Skin of body (tissue), 2 donors: ENCODE results near the gene DLG3. TPM values are rescaled to one million over a fixed set of nuclear protein-coding genes. Genes with fewer than 3 reads are reported as not detected.
"Not testable (repeated sequence)": the region's sequence is repeated elsewhere in the genome, so short reads cannot be mapped to it uniquely, and the experiment has no call there.

Source experiments
- DNase-seq: peaks from one replicate; lab custom pipeline; 2025; lab: John Stamatoyannopoulos, UW
- total RNA-seq: library from RNA; depleted of rRNA; stranded (reverse); fragments of >200 nt; gene quantifications from one replicate; pipeline ENCODE4 v1.2.3, GENCODE V29; 2014

Gene DLG3
- total RNA-seq = 10.6 TPM

DNA sequence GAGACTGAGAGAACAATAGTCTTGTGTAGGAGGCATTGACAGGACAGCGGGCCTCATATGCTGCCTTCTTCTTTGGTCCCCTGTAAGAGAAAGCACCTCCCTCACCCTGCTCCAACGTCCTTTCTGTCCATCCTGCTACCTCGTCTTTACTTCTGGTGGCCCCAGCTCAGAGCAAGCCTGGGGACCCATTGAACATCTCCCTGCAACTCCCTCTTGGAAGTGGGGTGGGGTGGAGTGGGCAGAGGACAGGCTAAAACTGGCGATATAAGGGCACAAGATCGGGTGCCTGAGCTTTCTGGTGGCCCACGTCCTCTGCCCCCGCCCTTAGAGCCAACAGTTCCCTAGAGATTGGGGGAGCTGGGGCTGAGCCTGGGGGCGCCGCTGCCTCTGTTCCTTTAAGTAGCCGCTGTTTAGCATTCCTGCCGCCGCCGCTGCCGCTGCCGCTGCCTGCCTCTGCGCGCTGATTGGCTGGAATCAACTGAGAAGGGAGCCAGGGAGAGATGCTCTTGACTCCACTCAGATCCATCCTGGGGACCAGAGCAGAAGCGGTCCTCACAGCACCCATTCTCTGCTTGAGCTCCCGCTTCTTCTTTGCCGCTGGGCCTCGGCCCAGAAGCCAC lies at the start of gene DLG3:
TSS of gene DLG3 (plus strand) at position 510 of the 620 bp plus-strand sequence. CDS start 367 bp downstream, outside the sequence.
- no peak for DNase-seq

DNA sequence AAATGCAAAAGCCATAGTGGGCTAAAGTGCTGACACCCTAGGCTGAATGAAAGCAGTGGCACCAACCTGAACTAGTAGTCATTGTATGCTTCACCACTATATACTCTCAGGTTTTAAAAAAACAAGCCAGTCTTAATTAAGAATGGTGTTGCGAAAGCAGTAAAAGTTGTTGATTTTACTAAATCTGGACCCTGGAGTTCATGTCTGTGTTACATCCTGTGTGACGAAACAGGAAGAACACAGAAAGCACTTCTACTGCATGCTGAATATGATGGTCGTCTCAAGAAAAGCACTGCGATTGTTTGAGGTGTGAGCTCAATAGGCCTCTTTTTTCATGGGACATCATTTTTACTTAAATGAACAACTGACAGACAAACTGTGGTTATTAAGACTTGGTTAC lies 45.7 kb upstream of the DLG3 start:
- no peak for DNase-seq

DNA sequence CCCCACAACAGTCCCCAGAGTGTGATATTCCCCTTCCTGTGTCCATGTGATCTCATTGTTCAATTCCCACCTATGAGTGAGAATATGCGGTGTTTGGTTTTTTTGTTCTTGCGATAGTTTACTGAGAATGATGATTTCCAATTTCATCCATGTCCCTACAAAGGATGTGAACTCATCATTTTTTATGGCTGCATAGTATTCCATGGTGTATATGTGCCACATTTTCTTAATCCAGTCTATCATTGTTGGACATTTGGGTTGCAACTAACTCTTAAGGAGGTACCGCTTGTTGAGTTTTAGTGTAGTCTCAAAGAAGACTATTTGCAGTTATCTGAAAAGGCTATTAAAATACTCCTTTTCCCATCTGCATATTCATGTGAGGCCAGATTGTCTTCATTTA lies 44.5 kb upstream of the DLG3 start:
- DNase-seq = not testable (repeated sequence)

DNA sequence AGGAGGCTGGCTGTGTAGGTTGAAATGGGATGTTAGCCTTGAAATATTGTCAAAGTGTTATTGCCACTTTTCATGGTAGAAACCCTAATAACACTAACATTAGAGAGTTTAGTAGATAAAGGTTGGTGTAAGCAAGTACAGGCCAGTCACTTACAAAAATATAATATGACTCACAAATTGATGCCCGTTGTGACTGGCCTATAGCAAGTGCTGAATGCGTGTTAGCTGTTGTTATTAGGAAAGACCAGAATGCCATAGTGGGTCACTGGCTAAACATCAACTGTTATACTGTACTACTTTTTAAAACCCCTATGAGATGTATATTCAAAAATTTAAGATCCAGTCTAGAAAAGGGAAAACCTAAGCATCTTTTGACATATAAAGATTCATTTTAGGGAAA lies 41.9 kb upstream of the DLG3 start:
- no peak for DNase-seq

DNA sequence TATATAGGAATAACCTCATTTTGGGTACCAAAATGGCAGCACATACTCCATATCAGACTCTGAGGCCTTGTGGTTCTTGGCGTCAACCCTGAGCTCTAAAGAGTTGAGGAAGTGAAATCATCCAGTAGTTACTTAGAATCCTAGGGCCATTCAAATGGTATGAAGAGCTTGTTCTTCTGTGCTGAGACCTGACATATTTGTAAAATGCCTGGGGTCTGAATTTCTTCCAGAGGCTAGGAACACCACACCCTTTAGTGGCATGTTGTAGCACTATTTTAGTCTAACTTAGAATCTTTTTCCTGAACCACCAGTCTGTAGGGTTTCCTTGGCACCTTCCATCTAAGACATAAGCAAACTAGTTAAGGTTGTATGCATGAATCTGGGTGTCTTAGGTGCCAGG lies 39.6 kb upstream of the DLG3 start:
- no peak for DNase-seq

DNA sequence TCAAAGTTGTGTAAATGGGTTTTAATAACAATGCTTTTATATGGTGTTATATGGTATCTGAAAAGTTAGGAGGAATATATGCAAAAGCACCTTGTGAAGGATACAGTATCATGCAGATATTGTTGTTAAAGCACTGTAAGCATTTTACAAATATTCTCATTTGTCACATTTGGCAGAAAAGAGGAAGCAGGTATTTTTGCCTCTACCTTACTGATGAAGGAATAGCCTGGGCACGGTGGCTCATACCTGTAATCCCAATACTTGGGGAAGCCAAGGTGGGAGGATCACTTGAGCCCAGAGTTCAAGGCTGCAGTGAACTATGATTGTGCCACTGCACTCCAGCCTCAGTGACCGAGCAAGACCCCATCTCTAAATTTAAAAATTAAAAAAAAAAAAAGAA lies 33.7 kb upstream of the DLG3 start:
- no peak for DNase-seq

DNA sequence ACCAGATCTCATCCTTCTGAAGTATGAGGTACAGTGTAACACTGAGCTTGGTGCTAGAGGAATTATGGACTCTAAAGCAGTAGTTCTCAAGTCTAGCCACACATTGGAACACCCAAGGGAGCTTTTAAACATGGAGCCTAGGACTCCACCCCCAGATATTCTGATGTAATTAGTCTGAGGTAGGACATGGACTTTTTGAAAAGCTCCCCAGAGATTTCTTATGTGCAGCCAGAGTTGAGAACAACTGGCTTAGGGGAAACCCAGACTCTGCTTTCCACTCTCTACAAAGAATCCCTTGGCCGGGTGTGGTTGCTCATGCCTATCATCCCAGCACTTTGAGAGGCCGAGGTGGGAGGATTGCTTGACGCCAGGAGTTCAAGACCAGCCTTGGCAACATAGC lies 33.2 kb upstream of the DLG3 start:
- no peak for DNase-seq

DNA sequence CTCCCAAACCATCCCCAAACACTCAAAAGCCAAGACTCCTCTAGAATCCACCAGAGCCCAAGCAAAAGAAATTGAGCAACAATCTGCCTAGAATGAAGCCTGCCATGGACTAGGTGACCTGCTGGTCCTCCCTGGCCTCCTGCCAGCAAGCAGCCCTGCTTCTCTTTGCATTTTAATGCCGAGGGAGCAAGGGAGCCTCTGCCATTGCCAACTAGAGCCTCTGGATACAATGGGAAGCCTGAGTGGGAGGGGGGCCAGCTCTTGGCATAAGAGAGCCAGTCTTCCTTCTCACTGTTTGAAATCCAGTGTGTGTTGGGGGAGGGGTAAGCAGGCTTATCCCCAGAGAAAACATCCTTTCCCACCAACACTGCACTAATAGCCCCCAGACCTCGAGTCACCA lies 23.0 kb upstream of the DLG3 start:
- DNase-seq = no peak

DNA sequence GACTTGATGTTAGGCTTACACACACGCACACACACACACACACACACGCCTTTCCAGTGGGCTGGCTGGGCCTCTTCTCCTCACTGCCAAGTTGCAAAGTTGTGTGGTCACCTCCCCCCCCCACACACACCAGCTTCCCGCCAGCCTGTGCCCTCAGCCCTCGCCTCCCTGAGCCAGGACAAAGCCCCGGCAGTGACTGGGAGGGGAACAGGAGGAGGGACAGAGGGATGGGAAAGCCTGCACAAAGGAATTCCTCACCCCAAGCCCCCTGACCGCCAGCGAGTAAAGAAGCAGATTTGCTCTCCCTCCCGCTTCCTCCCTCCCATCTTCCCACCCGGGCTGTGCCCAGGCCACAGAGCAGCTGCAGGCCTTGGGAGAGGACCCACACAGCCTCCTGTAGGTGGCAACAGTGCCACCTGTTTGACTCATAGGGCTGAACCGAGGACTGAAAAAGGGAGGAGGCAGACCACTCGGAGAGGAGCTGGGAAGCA lies 21.7 kb upstream of the DLG3 start, which contains the start of gene GDPD2:
TSS of gene GDPD2 (plus strand) at position 464 of the 491 bp plus-strand sequence. CDS start 1,671 bp downstream, outside the sequence.
- no peak for DNase-seq

DNA sequence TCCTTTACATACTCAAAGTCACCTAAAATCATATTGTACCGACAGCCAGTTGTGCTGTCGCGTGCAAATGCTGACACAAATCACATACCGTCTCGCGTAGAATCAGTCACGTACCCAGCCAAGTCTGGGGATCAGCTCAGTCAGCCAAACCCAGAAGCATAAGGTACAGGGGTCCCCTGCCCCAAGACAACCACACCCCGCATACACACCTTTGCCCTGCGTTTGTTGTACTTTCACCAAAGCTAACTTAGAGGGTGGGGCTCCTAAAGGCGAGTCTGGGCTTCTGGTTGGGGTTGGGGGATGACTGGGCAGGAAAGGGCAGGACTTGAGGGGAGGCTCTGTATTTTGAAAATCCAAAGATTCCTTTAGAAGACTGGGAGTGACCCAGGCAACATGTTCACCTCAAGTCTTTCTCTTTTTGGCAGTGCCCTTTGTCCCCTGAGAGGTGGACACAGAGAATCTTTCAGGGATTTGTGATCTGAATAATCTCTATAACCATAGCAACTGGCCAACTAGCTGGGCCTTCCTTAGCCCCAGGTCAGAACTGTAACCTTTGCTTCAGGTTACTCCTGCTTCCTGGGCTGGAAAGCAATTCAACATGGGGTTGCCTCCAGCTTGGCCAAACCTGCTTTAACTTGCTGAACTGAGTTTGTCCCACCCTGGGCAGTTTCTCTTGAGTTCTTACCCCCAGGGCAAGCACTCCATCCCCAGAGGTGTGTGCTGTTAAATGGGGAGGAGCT lies 20.5 kb upstream of the DLG3 start:
- DNase-seq = no peak

DNA sequence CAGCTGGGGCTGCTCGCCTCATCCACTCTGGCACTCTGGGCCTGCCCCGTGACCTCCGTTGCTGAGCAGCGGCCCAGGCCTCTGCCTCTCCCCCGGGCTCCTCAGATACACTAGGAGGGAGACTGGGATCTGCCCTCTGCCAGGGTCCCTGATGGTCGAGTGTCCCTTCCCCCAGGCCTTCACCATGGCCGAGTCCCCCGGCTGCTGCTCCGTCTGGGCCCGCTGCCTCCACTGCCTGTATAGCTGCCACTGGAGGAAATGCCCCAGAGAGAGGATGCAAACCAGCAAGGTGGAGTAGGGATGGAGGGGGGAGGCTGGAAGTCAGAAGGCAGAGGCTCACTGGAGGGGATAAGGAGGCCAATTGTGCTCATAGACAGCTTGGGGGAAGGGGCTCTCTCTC lies 19.8 kb upstream of the DLG3 start:
- no peak for DNase-seq

DNA sequence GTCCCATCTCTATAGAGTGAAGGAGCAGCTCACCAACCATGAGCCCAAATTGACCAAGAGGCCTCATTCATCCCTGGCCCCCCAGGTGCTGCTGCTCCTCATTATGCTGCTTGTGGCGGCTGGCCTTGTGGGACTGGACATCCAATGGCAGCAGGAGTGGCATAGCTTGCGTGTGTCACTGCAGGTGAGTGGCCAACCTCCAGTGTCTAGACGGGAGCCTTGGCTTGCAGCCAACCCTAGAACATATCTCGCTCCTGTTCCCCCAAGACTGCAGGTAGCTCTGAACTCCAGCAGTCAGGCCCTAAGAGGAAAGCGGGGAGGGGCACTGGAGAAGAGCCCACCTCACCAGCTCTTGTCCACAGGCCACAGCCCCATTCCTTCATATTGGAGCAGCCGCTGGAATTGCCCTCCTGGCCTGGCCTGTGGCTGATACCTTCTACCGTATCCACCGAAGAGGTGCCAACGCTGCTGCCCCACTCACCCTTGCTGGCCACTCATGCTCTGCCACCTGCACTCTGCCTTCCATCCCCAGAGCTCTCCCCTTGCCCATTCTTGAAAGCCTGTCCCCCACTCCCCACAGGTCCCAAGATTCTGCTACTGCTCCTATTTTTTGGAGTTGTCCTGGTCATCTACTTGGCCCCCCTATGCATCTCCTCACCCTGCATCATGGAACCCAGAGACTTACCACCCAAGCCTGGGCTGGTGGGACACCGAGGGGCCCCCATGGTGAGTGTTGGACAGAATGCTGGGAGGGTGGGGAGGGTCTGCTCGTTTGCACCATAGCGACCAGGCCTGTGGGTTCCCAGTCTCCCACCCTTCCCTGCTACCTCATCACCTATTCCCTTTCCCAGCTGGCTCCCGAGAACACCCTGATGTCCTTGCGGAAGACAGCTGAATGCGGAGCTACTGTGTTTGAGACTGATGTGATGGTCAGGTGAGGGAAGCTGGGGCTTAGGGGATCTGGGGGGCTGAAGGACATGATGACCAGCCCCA lies 18.1 kb upstream of the DLG3 start:
- DNase-seq = no peak

DNA sequence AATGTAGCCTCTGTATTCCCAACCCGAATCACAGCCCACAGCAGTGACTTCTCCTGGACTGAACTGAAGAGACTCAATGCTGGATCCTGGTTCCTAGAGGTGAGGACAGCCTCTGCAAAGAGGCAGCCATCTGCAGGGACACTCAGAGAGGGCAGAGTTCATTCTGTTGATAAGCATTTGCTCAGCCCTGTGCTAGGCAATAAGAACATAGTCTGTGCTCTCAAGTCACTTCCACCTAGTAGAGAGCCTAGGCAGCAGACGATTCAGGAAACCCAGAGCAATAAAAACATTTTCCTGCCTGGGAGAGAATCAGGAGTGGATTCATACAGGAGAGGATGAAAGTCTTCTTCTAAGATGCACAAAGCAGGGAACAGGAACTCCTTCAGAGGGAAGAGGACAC lies 17.3 kb upstream of the DLG3 start:
- no peak for DNase-seq

DNA sequence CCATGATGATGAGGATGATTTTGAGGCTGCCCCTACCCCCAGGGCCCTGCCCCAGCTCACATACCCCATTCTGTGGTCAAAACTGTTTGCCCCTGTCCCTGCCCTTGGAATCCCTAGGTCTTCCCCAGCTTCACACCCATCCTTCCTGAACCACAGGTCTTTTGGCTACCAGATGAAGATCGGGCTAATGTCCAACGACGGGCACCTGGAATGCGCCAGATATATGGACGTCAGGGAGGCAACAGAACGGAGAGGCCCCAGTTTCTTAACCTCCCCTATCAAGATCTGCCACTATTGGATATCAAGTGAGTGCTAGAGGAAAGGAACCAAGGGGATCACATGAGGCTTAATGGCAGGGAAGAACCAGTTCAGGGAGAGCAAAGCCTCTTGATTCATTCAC lies 14.9 kb upstream of the DLG3 start:
- DNase-seq = no peak

DNA sequence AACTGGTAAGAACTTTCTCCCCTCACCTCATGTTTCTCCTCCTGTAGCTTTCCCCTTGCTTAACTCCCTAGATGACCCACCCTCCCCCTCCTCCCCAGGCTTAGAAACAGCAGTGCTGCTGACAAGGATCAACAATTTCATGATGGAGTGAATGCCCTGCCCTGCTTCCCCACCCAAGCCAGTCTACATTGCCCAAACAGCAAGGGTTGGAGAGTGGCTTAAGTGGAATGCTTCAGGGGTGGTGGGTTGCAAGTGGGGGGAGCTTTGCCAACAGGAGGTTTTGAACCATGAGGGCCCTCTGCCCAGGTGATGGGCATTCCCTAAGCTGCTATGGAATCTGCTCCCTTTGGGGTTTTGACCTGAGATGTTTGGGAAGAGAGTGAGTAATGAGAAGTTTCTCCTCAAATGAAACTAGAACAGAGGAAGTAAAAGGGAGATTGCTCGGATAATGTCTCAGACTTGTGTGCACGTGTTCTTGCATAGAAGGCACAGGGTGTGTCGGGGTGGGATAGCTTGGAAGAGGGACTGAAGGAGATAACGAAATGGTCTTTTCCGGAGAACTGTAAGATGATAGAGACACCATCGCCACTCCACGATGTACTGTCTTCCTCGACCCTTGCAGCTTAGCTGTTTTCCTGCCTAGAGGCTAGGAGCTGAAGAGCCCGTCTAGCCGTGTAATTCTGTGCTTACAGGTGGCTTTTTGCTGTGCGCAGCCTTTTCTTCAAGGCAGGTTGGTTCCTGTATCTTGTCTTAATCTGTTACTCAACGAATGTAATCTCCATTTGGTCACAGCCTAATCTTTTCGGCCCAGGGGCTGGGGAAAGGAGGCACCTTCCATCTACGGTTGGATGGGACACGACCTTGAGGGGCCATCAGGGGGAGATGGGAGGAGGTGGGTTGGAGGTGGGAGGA lies 11.4 kb upstream of the DLG3 start:
- DNase-seq = no peak

DNA sequence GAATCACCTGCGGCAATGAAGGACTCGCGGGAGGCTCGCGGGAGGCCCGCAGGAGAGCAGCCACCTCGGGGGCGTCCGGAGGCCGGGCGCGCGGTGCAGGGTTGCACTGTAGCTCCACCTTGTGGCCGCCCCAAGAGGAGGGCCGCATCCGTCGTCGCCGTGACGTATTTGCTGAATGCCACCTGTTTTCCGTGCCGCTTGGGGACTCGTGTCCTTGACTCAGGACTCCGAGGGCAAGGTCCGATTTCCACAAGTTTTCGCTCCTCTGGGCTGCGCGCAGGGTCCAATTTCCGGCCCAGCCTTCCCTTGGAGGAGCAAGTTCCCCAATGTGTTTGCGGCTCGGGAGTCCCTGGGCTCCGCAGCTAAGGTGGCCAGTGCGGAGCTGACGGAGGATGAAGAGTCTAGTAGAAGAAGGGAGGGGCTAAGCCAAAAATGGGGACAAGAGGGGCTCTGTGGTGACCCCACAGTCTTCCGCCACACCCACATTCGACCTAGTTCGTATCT lies 10.7 kb upstream of the DLG3 start:
- DNase-seq = peak; percentile 35

DNA sequence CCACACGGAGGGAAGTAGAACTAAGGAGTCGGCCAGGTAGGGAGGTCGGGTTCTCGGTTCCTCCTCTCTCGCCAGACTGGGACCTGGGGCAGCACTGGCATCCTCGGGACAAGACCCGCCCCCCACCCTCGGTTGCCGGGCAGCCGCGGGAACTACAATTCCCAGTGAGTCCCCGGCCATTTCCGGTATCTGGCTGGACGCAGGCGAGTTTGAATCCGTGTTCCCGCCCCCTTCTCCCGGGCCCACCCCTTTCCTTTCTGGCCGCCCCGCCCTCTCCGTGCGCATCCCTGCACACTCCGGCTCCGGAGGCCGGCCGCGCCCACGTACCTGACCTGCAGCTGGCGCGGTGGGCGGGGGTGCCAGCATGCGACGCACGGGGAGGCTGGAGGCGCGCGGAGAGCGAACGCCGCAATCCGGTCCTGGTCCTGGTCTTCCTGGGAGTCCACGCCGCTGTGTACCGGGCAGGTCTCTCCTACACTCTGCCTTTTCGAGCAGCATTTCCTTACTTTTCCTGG lies 10.2 kb upstream of the DLG3 start:
- peak; percentile 36 for DNase-seq

DNA sequence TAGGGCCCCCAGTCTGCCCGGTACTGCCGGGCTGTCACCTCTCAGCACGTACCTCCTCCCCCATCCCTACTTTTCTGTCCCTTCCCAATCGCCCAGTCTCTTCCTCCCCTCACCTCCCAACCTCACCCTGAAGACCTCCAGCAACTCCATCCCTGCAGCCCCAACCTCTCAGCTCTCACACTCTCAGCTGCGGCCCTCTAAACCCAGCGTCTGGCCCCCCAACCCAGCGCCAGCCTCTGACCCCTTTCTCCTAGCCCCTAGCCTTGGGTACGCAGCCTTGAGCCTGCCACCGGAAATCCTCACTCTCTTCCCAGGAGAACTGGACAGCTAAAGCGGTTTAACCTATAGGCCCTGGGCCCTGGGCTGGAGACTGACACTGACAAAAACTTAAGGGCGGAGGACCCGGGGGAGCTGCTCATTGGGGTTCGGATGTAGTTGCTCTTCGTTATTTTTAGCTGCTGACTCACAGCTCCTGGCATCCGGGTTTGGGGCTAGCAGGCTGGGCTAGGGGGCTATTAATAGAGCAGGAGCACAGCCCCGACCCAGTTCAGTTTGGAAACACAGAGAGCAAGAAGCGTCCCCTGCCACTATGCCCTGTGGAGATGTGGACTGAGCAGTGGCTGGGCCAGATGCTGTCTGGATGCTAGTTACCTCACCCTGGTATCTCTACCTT lies 9.6 kb upstream of the DLG3 start:
- DNase-seq = no peak

DNA sequence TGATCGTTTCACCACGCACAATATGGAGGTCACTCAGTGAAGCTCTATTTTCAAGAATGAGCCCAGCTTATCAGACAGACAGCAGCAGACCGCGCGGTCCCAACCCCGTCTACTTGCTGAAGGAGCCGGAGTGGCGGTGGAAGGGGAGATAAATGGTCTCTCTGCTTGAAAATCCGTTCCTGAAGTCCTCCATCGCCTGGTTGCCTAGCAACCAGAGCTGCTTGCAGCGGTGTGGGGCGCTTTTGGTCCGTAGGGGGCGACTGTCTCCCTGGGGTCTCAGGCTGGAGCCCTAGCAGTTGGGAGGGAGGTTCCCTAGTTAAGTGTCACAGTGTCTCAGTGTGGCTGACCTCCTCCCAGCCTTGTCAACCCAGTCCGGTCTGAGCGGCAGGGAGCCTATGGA lies 8.3 kb upstream of the DLG3 start:
- DNase-seq = no peak

DNA sequence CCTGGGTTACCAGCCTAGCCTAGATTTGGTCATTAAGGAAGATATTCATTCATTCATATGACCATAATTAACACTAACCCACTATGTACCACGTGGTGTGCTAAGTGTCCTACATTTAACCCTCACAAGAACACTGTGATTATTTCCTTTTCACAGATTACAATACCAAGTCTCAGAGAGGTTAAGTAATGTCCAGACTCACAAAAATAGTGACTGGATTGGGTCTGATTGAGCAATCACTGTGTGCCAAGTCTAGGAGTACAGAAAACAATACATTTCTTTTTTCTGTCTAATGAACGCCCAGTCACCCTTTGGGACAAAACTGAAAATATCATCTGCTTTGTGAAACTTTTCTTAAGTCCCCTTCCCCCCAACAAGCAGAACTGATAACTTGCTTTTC lies 7.6 kb upstream of the DLG3 start:
- no peak for DNase-seq
